ENCODE results near the gene STAG2.

GRCh38 chrX:124023838-124024238, 62.3 kb downstream of the STAG2 start:
- no peak for TF ChIP-seq POLR2AphosphoS5 (IDR thresholded peaks at IDR 0.05)
- TF ChIP-seq, protein P1, sequence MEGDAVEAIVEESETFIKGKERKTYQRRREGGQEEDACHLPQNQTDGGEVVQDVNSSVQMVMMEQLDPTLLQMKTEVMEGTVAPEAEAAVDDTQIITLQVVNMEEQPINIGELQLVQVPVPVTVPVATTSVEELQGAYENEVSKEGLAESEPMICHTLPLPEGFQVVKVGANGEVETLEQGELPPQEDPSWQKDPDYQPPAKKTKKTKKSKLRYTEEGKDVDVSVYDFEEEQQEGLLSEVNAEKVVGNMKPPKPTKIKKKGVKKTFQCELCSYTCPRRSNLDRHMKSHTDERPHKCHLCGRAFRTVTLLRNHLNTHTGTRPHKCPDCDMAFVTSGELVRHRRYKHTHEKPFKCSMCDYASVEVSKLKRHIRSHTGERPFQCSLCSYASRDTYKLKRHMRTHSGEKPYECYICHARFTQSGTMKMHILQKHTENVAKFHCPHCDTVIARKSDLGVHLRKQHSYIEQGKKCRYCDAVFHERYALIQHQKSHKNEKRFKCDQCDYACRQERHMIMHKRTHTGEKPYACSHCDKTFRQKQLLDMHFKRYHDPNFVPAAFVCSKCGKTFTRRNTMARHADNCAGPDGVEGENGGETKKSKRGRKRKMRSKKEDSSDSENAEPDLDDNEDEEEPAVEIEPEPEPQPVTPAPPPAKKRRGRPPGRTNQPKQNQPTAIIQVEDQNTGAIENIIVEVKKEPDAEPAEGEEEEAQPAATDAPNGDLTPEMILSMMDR (IDR thresholded peaks at IDR 0.05): no peak
- TF ChIP-seq POLR2A (IDR thresholded peaks at IDR 0.05): no peak

Measured in breast epithelium (tissue), 3 donors.